Neural cell (in vitro differentiated cells): Measurements from ENCODE around the gene BCOR. TPM values are rescaled to one million over a fixed set of nuclear protein-coding genes. Genes with fewer than 3 reads are reported as not detected.

Source experiments
- H2AFZ ChIP-seq: fragments of 200-600, 300-800 bp; sonication (generic), shearing (Covaris generic); 2 replicates; pipeline ENCODE4 v1.6.0; 2014; ENCODE audit warnings: low read depth, mild to moderate bottlenecking, antibody characterized with exemption, low read length, moderate library complexity
- H3F3A ChIP-seq: fragments of 200-600 bp; shearing (Covaris generic); 2 replicates; pipeline ENCODE4 v1.6.1; 2016; ENCODE audit warnings: mild to moderate bottlenecking, moderate library complexity, mixed read lengths, antibody characterized with exemption, low read length; ENCODE audit not compliant: insufficient read depth, poor library complexity, severe bottlenecking
- H3K27ac ChIP-seq: fragments of 200-600, 300-800 bp; sonication (generic), shearing (Covaris generic); 2 replicates; pipeline ENCODE4 v1.5.1; 2014; ENCODE audit warnings: mild to moderate bottlenecking, low read length, moderate library complexity
- H3K27me3 ChIP-seq: fragments of 300-800, 200-600 bp; sonication (generic), shearing (Covaris generic); 2 replicates; pipeline ENCODE4 v1.6.0; 2014; ENCODE audit warnings: mild to moderate bottlenecking, low read depth, low read length, moderate library complexity; ENCODE audit not compliant: insufficient read depth
- H3K36me3 ChIP-seq: fragments of 300-800, 200-600 bp; sonication (generic), shearing (Covaris generic); 2 replicates; pipeline ENCODE4 v1.5.1; 2014; ENCODE audit warnings: mild to moderate bottlenecking, antibody characterized with exemption, low read length, moderate library complexity; ENCODE audit not compliant: insufficient read depth
- H3K4me2 ChIP-seq: fragments of 300-800, 200-600 bp; sonication (generic), shearing (Covaris generic); 2 replicates; pipeline ENCODE4 v1.6.0; 2014; ENCODE audit warnings: mild to moderate bottlenecking, low read length
- H3K4me3 ChIP-seq: fragments of 300-800, 200-600 bp; sonication (generic), shearing (Covaris generic); 2 replicates; pipeline ENCODE4 v1.5.1; 2014; ENCODE audit warnings: mild to moderate bottlenecking, low read length, moderate library complexity
- H3K79me2 ChIP-seq: fragments of 200-600 bp; shearing (Covaris generic); replicated peaks from 2 replicates; pipeline ENCODE4 v1.6.0; 2014; ENCODE audit warnings: mild to moderate bottlenecking, low read length, moderate library complexity; ENCODE audit not compliant: insufficient read depth
- H3K9ac ChIP-seq: fragments of 300-800, 200-600 bp; sonication (generic), shearing (Covaris generic); 2 replicates; pipeline ENCODE4 v1.6.1; 2016; ENCODE audit warnings: mild to moderate bottlenecking, low read length, mixed read lengths
- H3K9me2 ChIP-seq: fragments of 200-600 bp; shearing (Covaris generic); 2 replicates; pipeline ENCODE4 v1.6.1; 2016; ENCODE audit warnings: mild to moderate bottlenecking, low read length, mixed read lengths; ENCODE audit not compliant: insufficient read depth
- H3K9me3 ChIP-seq: fragments of 200-600, 300-800 bp; sonication (generic), shearing (Covaris generic); 2 replicates; pipeline ENCODE4 v1.6.1; 2016; ENCODE audit warnings: mild to moderate bottlenecking, mixed run types, low read length, moderate library complexity, mixed read lengths
- H4K20me1 ChIP-seq: fragments of 200-600 bp; shearing (Covaris generic); 2 replicates; pipeline ENCODE4 v1.6.1; 2016; ENCODE audit warnings: mild to moderate bottlenecking, mixed run types; ENCODE audit not compliant: insufficient read depth
- EP300 ChIP-seq: fragments of 450-650 bp; conservative IDR thresholded peaks from 2 replicates; pipeline ENCODE4 v1.6.1; 2014; ENCODE audit warnings: antibody characterized with exemption, mild to moderate bottlenecking, moderate library complexity; ENCODE audit not compliant: poor library complexity, severe bottlenecking
- EZH2 ChIP-seq: fragments of 200-600, 300-800 bp; shearing (Covaris generic), sonication (generic); IDR thresholded peaks from 2 replicates; pipeline ENCODE4 v1.6.1; 2014; ENCODE audit warnings: antibody characterized with exemption, low read length, borderline replicate concordance, mild to moderate bottlenecking; ENCODE audit not compliant: insufficient read depth, poor library complexity, severe bottlenecking
- MXI1 ChIP-seq: fragments of 450-650 bp; conservative IDR thresholded peaks from 2 replicates; pipeline ENCODE4 v1.6.1; 2014; ENCODE audit warnings: antibody characterized with exemption, mild to moderate bottlenecking; ENCODE audit not compliant: poor library complexity, severe bottlenecking
- POLR2AphosphoS5 ChIP-seq: IDR thresholded peaks from 2 replicates; pipeline ENCODE4 v1.6.1; 2012
- RAD21 ChIP-seq: fragments of 450-650 bp; conservative IDR thresholded peaks from 2 replicates; pipeline ENCODE4 v1.6.1; 2014; ENCODE audit warnings: antibody characterized with exemption, mild to moderate bottlenecking, moderate library complexity
- REST ChIP-seq: IDR thresholded peaks from 2 replicates; pipeline ENCODE4 v1.6.1; 2012; ENCODE audit warnings: borderline replicate concordance
- SMC3 ChIP-seq: fragments of 450-650 bp; conservative IDR thresholded peaks from 2 replicates; pipeline ENCODE4 v1.6.1; 2014; ENCODE audit warnings: antibody characterized with exemption, mild to moderate bottlenecking, moderate library complexity; ENCODE audit not compliant: poor library complexity
- TAF1 ChIP-seq: IDR thresholded peaks from 2 replicates; pipeline ENCODE4 v1.6.1; 2012; ENCODE audit warnings: low read depth
- polyA plus RNA-seq: library from polyadenylated mRNA; depleted of rRNA; stranded (reverse); fragments of >200 nt; gene quantifications from 2 replicates; pipeline ENCODE4 v1.2.3, GENCODE V29; 2014
- TF ChIP-seq, protein P1 (sequence below): fragments of 450-650 bp; IDR thresholded peaks from 2 replicates; pipeline ENCODE4 v1.5.1; 2014; ENCODE audit warnings: antibody characterized with exemption, mild to moderate bottlenecking, moderate library complexity; ENCODE audit not compliant: poor library complexity, severe bottlenecking

The BCOR gene
- polyA plus RNA-seq, 1 donor from 2014 or later: 18.0 TPM

- Histone ChIP-seq H3K27ac (no peak overlapping the region), H3K4me2 (no peak overlapping the region), H3K9ac (no peak overlapping the region), H2AFZ (no peak overlapping the region), H3K27me3 (peaks cover under 1% of the 10 kb centered on the region), H3K9me2 (no peaks in the 10 kb centered on the region), H3F3A (no peaks in the 10 kb centered on the region), H3K4me3 (no peak overlapping the region), H3K79me2 (no peaks in the 10 kb centered on the region), H3K36me3 (no peaks in the 10 kb centered on the region), H4K20me1 (no peaks in the 10 kb centered on the region), H3K9me3 (no peaks in the 10 kb centered on the region)
- TF ChIP-seq SMC3 (no peak), RAD21 (no peak), REST (no peak), EP300 (no peak), POLR2AphosphoS5 (no peak), EZH2 (no peak), MXI1 (no peak), TAF1 (no peak)
- TF ChIP-seq, protein P1, sequence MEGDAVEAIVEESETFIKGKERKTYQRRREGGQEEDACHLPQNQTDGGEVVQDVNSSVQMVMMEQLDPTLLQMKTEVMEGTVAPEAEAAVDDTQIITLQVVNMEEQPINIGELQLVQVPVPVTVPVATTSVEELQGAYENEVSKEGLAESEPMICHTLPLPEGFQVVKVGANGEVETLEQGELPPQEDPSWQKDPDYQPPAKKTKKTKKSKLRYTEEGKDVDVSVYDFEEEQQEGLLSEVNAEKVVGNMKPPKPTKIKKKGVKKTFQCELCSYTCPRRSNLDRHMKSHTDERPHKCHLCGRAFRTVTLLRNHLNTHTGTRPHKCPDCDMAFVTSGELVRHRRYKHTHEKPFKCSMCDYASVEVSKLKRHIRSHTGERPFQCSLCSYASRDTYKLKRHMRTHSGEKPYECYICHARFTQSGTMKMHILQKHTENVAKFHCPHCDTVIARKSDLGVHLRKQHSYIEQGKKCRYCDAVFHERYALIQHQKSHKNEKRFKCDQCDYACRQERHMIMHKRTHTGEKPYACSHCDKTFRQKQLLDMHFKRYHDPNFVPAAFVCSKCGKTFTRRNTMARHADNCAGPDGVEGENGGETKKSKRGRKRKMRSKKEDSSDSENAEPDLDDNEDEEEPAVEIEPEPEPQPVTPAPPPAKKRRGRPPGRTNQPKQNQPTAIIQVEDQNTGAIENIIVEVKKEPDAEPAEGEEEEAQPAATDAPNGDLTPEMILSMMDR: no peak
Measured at GRCh38 chrX:40018041-40018440, 79.7 kb downstream of the BCOR start.

DNA sequence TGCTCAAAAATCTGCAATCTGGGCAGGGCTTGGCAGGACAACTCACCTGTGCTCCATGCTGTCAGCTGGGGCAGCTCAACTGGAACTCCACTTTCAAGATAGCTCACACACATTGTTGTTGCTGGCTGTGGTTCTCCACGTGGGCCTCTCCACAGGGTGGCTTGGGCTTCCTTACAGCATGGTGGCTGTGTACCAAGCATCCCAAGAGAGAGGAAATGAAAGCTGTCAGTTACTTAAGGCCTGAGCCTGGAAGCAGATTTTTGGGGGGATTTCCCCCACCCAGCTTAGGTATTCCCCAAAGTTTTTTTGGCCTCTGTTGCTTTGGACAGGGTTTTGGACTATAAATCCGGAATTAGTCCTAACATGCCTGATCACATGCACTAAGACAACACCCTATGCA, 81.0 kb downstream of the BCOR start:
- Histone ChIP-seq H3K27ac (no peak overlapping the region), H3K9me3 (no peaks in the 10 kb centered on the region), H3K4me3 (no peak overlapping the region), H3K79me2 (no peaks in the 10 kb centered on the region), H2AFZ (no peak overlapping the region), H3K9me2 (no peaks in the 10 kb centered on the region), H3K9ac (no peak overlapping the region), H3K4me2 (no peak overlapping the region), H3K27me3 (peaks cover 14% of the 10 kb centered on the region), H4K20me1 (no peaks in the 10 kb centered on the region), H3F3A (no peaks in the 10 kb centered on the region), H3K36me3 (no peaks in the 10 kb centered on the region)
- TF ChIP-seq EZH2 (no peak), POLR2AphosphoS5 (no peak), MXI1 (no peak), RAD21 (no peak), EP300 (no peak), REST (no peak)
